Subcutaneous abdominal adipose tissue (tissue), 5 donors: ENCODE measurements around the gene RPS6KA6.

Experiments used
- H3K27ac ChIP-seq: one replicate; pipeline ENCODE4 v1.7.0; 2013; ENCODE audit warnings: low read depth, mild to moderate bottlenecking, inconsistent platforms, low read length, moderate library complexity
- H3K27me3 ChIP-seq, 5 donors: one replicate each; pipeline ENCODE4 v1.7.0; 2013; ENCODE audit warnings: low read length in 5 of 5, inconsistent platforms in 1 of 5; ENCODE audit not compliant: control insufficient read depth in 5 of 5, insufficient read depth in 4 of 5
- H3K36me3 ChIP-seq, 5 donors: one replicate each; pipeline ENCODE4 v1.7.0; 2013; ENCODE audit warnings: low read length in 5 of 5; ENCODE audit not compliant: control insufficient read depth in 5 of 5, insufficient read depth in 5 of 5
- H3K4me1 ChIP-seq, 5 donors: one replicate each; pipeline ENCODE4 v1.7.0; 2013; ENCODE audit warnings: low read length in 5 of 5, mild to moderate bottlenecking in 3 of 5, moderate library complexity in 1 of 5; ENCODE audit not compliant: control insufficient read depth in 5 of 5, insufficient read depth in 5 of 5
- H3K4me3 ChIP-seq, 5 donors: one replicate each; pipeline ENCODE4 v1.7.0; 2013; ENCODE audit warnings: low read length in 5 of 5, low read depth in 1 of 5
- H3K9ac ChIP-seq, 5 donors: one replicate each; pipeline ENCODE4 v1.7.0; 2013; ENCODE audit warnings: low read length in 5 of 5, mild to moderate bottlenecking in 4 of 5, moderate library complexity in 3 of 5
- H3K9me3 ChIP-seq, 5 donors: one replicate each; pipeline ENCODE4 v1.7.0; 2013; ENCODE audit warnings: low read length in 5 of 5; ENCODE audit not compliant: control insufficient read depth in 5 of 5
- donor health status: healthy.
- donor health status: healthy.
- donor health status: healthy.
- donor health status: healthy.
- donor health status: healthy.

RPS6KA6 gene

GRCh38 chrX:84197550-84197949, 9.6 kb upstream of the RPS6KA6 start:
- Histone ChIP-seq H3K9ac (no peak overlapping the region), H3K27me3 (peaks cover 0 to 3% (median 0%) of the 10 kb centered on the region in 5 donors)

GRCh38 chrX:84192006-84192405, 4.0 kb upstream of the RPS6KA6 start:
- H3K9me3 ChIP-seq = no peaks in the 10 kb centered on the region
- peaks cover 0 to 3% (median 0%) of the 10 kb centered on the region in 5 donors for H3K27me3 ChIP-seq

More at GRCh38 chrX:84197550-84197949, 9.6 kb upstream of the RPS6KA6 start:
- no peaks in the 10 kb centered on the region for H3K4me1 ChIP-seq
- no peak overlapping the region for H3K27ac ChIP-seq
- peaks cover 2 to 6% (median 4%) of the 10 kb centered on the region in 5 donors for H3K9me3 ChIP-seq
- no peak overlapping the region for H3K4me3 ChIP-seq
- no peaks in the 10 kb centered on the region for H3K36me3 ChIP-seq

GRCh38 chrX:84189125-84189524, 1.1 kb upstream of the RPS6KA6 start:
- no peak overlapping the region for H3K27ac ChIP-seq

More at GRCh38 chrX:84192006-84192405, 4.0 kb upstream of the RPS6KA6 start:
- peaks cover under 1 to 5% (median 4%) of the 10 kb centered on the region in 5 donors for H3K4me1 ChIP-seq
- no peak overlapping the region for H3K27ac ChIP-seq
- no peak overlapping the region for H3K9ac ChIP-seq
- no peak overlapping the region for H3K4me3 ChIP-seq
- H3K36me3 ChIP-seq = no peaks in the 10 kb centered on the region

GRCh38 chrX:84188320-84188834, 378 bp upstream of the RPS6KA6 start:
- Histone ChIP-seq H3K4me3 (peak overlapping the region; percentile 27 to 61 (median 56)), H3K27me3 (peaks cover 0 to 7% (median 4%) of the 10 kb centered on the region in 5 donors), H3K4me1 (peaks cover 1 to 6% (median 5%) of the 10 kb centered on the region in 5 donors), H3K27ac (no peak overlapping the region), H3K9me3 (no peaks in the 10 kb centered on the region), H3K36me3 (no peaks in the 10 kb centered on the region), H3K9ac (no peak overlapping the region)

More at GRCh38 chrX:84189125-84189524, 1.1 kb upstream of the RPS6KA6 start:
- Histone ChIP-seq H3K36me3 (no peaks in the 10 kb centered on the region), H3K27me3 (peaks cover 0 to 7% (median 3%) of the 10 kb centered on the region in 5 donors), H3K9ac (no peak overlapping the region), H3K4me1 (peaks cover 1 to 6% (median 5%) of the 10 kb centered on the region in 5 donors), H3K9me3 (no peaks in the 10 kb centered on the region), H3K4me3 (no peak overlapping the region)

GRCh38 chrX:84186603-84187532, 1.1 kb downstream of the RPS6KA6 start:
- Histone ChIP-seq H3K4me1 (peaks cover 1 to 6% (median 5%) of the 10 kb centered on the region in 5 donors), H3K27ac (no peak overlapping the region), H3K36me3 (no peaks in the 10 kb centered on the region), H3K9ac (no peak overlapping the region), H3K9me3 (no peaks in the 10 kb centered on the region), H3K4me3 (peak overlapping the region; percentile 51 to 64 (median 58)), H3K27me3 (peaks cover 0 to 7% (median 4%) of the 10 kb centered on the region in 5 donors)

- H3K27me3 ChIP-seq = peaks cover 0 to 11% (median 4%) of the 10 kb centered on the region in 5 donors
- H3K27ac ChIP-seq = no peak overlapping the region
- no peaks in the 10 kb centered on the region for H3K36me3 ChIP-seq
- peaks cover 1 to 6% (median 5%) of the 10 kb centered on the region in 5 donors for H3K4me1 ChIP-seq
- H3K9me3 ChIP-seq = no peaks in the 10 kb centered on the region
- no peak overlapping the region for H3K9ac ChIP-seq
- H3K4me3 ChIP-seq = no peak overlapping the region
Observed at GRCh38 chrX:84182516-84182915, 5.5 kb downstream of the RPS6KA6 start.

- no peaks in the 10 kb centered on the region for H3K9me3 ChIP-seq
- no peak overlapping the region for H3K27ac ChIP-seq
- H3K4me3 ChIP-seq = no peak overlapping the region
- no peak overlapping the region for H3K9ac ChIP-seq
- no peaks in the 10 kb centered on the region for H3K4me1 ChIP-seq
- H3K36me3 ChIP-seq = no peaks in the 10 kb centered on the region
- peaks cover 0 to 4% (median 0%) of the 10 kb centered on the region in 5 donors for H3K27me3 ChIP-seq
Observed at GRCh38 chrX:84175958-84176357, 12.0 kb downstream of the RPS6KA6 start.

GRCh38 chrX:84175274-84175673, 12.7 kb downstream of the RPS6KA6 start:
- H3K9ac ChIP-seq = no peak overlapping the region
- peaks cover 0 to 4% (median 0%) of the 10 kb centered on the region in 5 donors for H3K27me3 ChIP-seq
- no peak overlapping the region for H3K4me3 ChIP-seq
- no peaks in the 10 kb centered on the region for H3K36me3 ChIP-seq
- no peaks in the 10 kb centered on the region for H3K4me1 ChIP-seq
- H3K27ac ChIP-seq = no peak overlapping the region
- H3K9me3 ChIP-seq = no peaks in the 10 kb centered on the region

- H3K4me3 ChIP-seq = no peak overlapping the region
- peaks cover 0 to 4% (median 0%) of the 10 kb centered on the region in 5 donors for H3K27me3 ChIP-seq
- no peaks in the 10 kb centered on the region for H3K4me1 ChIP-seq
- H3K9ac ChIP-seq = no peak overlapping the region
- H3K36me3 ChIP-seq = no peaks in the 10 kb centered on the region
- no peaks in the 10 kb centered on the region for H3K9me3 ChIP-seq
- H3K27ac ChIP-seq = no peak overlapping the region
Observed at GRCh38 chrX:84174348-84174747, 13.7 kb downstream of the RPS6KA6 start.

- H3K9ac ChIP-seq = no peak overlapping the region
- H3K4me3 ChIP-seq = no peak overlapping the region
- H3K36me3 ChIP-seq = no peaks in the 10 kb centered on the region
- no peaks in the 10 kb centered on the region for H3K9me3 ChIP-seq
- H3K4me1 ChIP-seq = no peaks in the 10 kb centered on the region
- H3K27ac ChIP-seq = no peak overlapping the region
- peaks cover 0 to 4% (median 0%) of the 10 kb centered on the region in 5 donors for H3K27me3 ChIP-seq
Observed at GRCh38 chrX:84170931-84171330, 17.1 kb downstream of the RPS6KA6 start.
